ENCODE results near the gene PPP6C.
"Not testable (repeated sequence)": the region's sequence is repeated elsewhere in the genome, so short reads cannot be mapped to it uniquely, and the experiment has no call there.

PPP6C gene

GRCh38 chr9:125140576-125140975, 49.0 kb downstream of the PPP6C start:
- Histone ChIP-seq H3K4me3 (ENCODE audit: low read length) (no peak overlapping the region), H3K4me1 (ENCODE audit: control insufficient read depth, insufficient read depth, low read length) (peaks cover 27% of the 10 kb centered on the region), H3K9me3 (replicated peaks; ENCODE audit: low read length) (no peaks in the 10 kb centered on the region), H3K9ac (ENCODE audit: low read depth, low read length) (no peak overlapping the region), H3K36me3 (ENCODE audit: insufficient read depth, low read length) (no peaks in the 10 kb centered on the region), H3K27me3 (ENCODE audit: control insufficient read depth, insufficient read depth, low read length) (no peaks in the 10 kb centered on the region), H3K4me2 (ENCODE audit: low read length) (no peak overlapping the region)

- H3K9ac ChIP-seq (ENCODE audit: low read depth, low read length): no peak overlapping the region
- H3K36me3 ChIP-seq (ENCODE audit: insufficient read depth, low read length): peaks cover 2% of the 10 kb centered on the region
- no peaks in the 10 kb centered on the region for H3K9me3 ChIP-seq (replicated peaks; ENCODE audit: low read length)
- no peak overlapping the region for H3K4me3 ChIP-seq (ENCODE audit: low read length)
- H3K4me1 ChIP-seq (ENCODE audit: control insufficient read depth, insufficient read depth, low read length): peaks cover 20% of the 10 kb centered on the region
- H3K4me2 ChIP-seq (ENCODE audit: low read length): peak overlapping the region; percentile 56
- H3K27me3 ChIP-seq (ENCODE audit: control insufficient read depth, insufficient read depth, low read length): no peaks in the 10 kb centered on the region
Observed at GRCh38 chr9:125137200-125137599, 52.4 kb downstream of the PPP6C start.

- Histone ChIP-seq H3K4me2 (ENCODE audit: low read length) (no peak overlapping the region), H3K27me3 (ENCODE audit: control insufficient read depth, insufficient read depth, low read length) (no peaks in the 10 kb centered on the region), H3K4me1 (ENCODE audit: control insufficient read depth, insufficient read depth, low read length) (peaks cover 15% of the 10 kb centered on the region), H3K4me3 (ENCODE audit: low read length) (no peak overlapping the region), H3K36me3 (ENCODE audit: insufficient read depth, low read length) (peaks cover 2% of the 10 kb centered on the region), H3K9ac (ENCODE audit: low read depth, low read length) (no peak overlapping the region), H3K9me3 (replicated peaks; ENCODE audit: low read length) (no peaks in the 10 kb centered on the region)
Observed at GRCh38 chr9:125134976-125135375, 54.6 kb downstream of the PPP6C start.

- Histone ChIP-seq H3K36me3 (ENCODE audit: insufficient read depth, low read length) (peaks cover 2% of the 10 kb centered on the region), H3K9me3 (replicated peaks; ENCODE audit: low read length) (no peaks in the 10 kb centered on the region), H3K4me3 (ENCODE audit: low read length) (no peak overlapping the region), H3K4me2 (ENCODE audit: low read length) (no peak overlapping the region), H3K9ac (ENCODE audit: low read depth, low read length) (no peak overlapping the region), H3K4me1 (ENCODE audit: control insufficient read depth, insufficient read depth, low read length) (peaks cover 15% of the 10 kb centered on the region), H3K27me3 (ENCODE audit: control insufficient read depth, insufficient read depth, low read length) (no peaks in the 10 kb centered on the region)
Observed at GRCh38 chr9:125133403-125134329, 55.9 kb downstream of the PPP6C start.

GRCh38 chr9:125131778-125132177, 57.8 kb downstream of the PPP6C start:
- Histone ChIP-seq H3K36me3 (ENCODE audit: insufficient read depth, low read length) (peaks cover 2% of the 10 kb centered on the region), H3K4me2 (ENCODE audit: low read length) (no peak overlapping the region), H3K9ac (ENCODE audit: low read depth, low read length) (no peak overlapping the region), H3K27me3 (ENCODE audit: control insufficient read depth, insufficient read depth, low read length) (no peaks in the 10 kb centered on the region), H3K4me3 (ENCODE audit: low read length) (no peak overlapping the region), H3K9me3 (replicated peaks; ENCODE audit: low read length) (no peaks in the 10 kb centered on the region), H3K4me1 (ENCODE audit: control insufficient read depth, insufficient read depth, low read length) (peaks cover 5% of the 10 kb centered on the region)

GRCh38 chr9:125126019-125126746, 63.4 kb downstream of the PPP6C start:
- no peaks in the 10 kb centered on the region for H3K9me3 ChIP-seq (replicated peaks; ENCODE audit: low read length)
- no peaks in the 10 kb centered on the region for H3K36me3 ChIP-seq (ENCODE audit: insufficient read depth, low read length)
- H3K4me3 ChIP-seq (ENCODE audit: low read length): no peak overlapping the region
- peak overlapping the region; percentile 43 for H3K4me2 ChIP-seq (ENCODE audit: low read length)
- no peaks in the 10 kb centered on the region for H3K27me3 ChIP-seq (ENCODE audit: control insufficient read depth, insufficient read depth, low read length)
- H3K9ac ChIP-seq (ENCODE audit: low read depth, low read length): no peak overlapping the region
- peaks cover 16% of the 10 kb centered on the region for H3K4me1 ChIP-seq (ENCODE audit: control insufficient read depth, insufficient read depth, low read length)

- H3K36me3 ChIP-seq (ENCODE audit: insufficient read depth, low read length): no peaks in the 10 kb centered on the region
Observed at GRCh38 chr9:125125523-125125922, 64.1 kb downstream of the PPP6C start.

GRCh38 chr9:125121146-125121545, 68.5 kb downstream of the PPP6C start:
- Histone ChIP-seq H3K36me3 (ENCODE audit: insufficient read depth, low read length) (no peaks in the 10 kb centered on the region), H3K4me2 (ENCODE audit: low read length) (no peak overlapping the region), H3K9me3 (replicated peaks; ENCODE audit: low read length) (no peaks in the 10 kb centered on the region), H3K4me1 (ENCODE audit: control insufficient read depth, insufficient read depth, low read length) (peaks cover 9% of the 10 kb centered on the region), H3K27me3 (ENCODE audit: control insufficient read depth, insufficient read depth, low read length) (no peaks in the 10 kb centered on the region), H3K4me3 (ENCODE audit: low read length) (no peak overlapping the region), H3K9ac (ENCODE audit: low read depth, low read length) (no peak overlapping the region)

More at GRCh38 chr9:125125523-125125922, 64.1 kb downstream of the PPP6C start:
- Histone ChIP-seq H3K4me3 (ENCODE audit: low read length) (no peak overlapping the region), H3K27me3 (ENCODE audit: control insufficient read depth, insufficient read depth, low read length) (no peaks in the 10 kb centered on the region), H3K4me2 (ENCODE audit: low read length) (peak overlapping the region; percentile 43), H3K4me1 (ENCODE audit: control insufficient read depth, insufficient read depth, low read length) (peaks cover 16% of the 10 kb centered on the region), H3K9ac (ENCODE audit: low read depth, low read length) (no peak overlapping the region), H3K9me3 (replicated peaks; ENCODE audit: low read length) (no peaks in the 10 kb centered on the region)

- Histone ChIP-seq H3K9me3 (replicated peaks; ENCODE audit: low read length) (no peaks in the 10 kb centered on the region), H3K4me3 (ENCODE audit: low read length) (no peak overlapping the region), H3K4me1 (ENCODE audit: control insufficient read depth, insufficient read depth, low read length) (no peaks in the 10 kb centered on the region), H3K9ac (ENCODE audit: low read depth, low read length) (no peak overlapping the region), H3K36me3 (ENCODE audit: insufficient read depth, low read length) (no peaks in the 10 kb centered on the region), H3K27me3 (ENCODE audit: control insufficient read depth, insufficient read depth, low read length) (no peaks in the 10 kb centered on the region), H3K4me2 (ENCODE audit: low read length) (no peak overlapping the region)
Observed at GRCh38 chr9:125119643-125120286, 69.8 kb downstream of the PPP6C start.

GRCh38 chr9:125118696-125119095, 70.9 kb downstream of the PPP6C start:
- H3K4me1 ChIP-seq (ENCODE audit: control insufficient read depth, insufficient read depth, low read length); H3K9ac ChIP-seq (ENCODE audit: low read depth, low read length); H3K36me3 ChIP-seq (ENCODE audit: insufficient read depth, low read length); H3K4me3 ChIP-seq (ENCODE audit: low read length); H3K27me3 ChIP-seq (ENCODE audit: control insufficient read depth, insufficient read depth, low read length); H3K4me2 ChIP-seq (ENCODE audit: low read length); H3K9me3 ChIP-seq (replicated peaks; ENCODE audit: low read length): not testable (repeated sequence)

GRCh38 chr9:125114503-125114902, 75.1 kb downstream of the PPP6C start:
- not testable (repeated sequence) for H3K4me3 ChIP-seq (ENCODE audit: low read length); H3K36me3 ChIP-seq (ENCODE audit: insufficient read depth, low read length); H3K27me3 ChIP-seq (ENCODE audit: control insufficient read depth, insufficient read depth, low read length); H3K4me1 ChIP-seq (ENCODE audit: control insufficient read depth, insufficient read depth, low read length); H3K4me2 ChIP-seq (ENCODE audit: low read length); H3K9ac ChIP-seq (ENCODE audit: low read depth, low read length); H3K9me3 ChIP-seq (replicated peaks; ENCODE audit: low read length)
